ENCODE measurements around the gene TNNC1. TPM values are rescaled to one million over a fixed set of nuclear protein-coding genes. Genes with fewer than 3 reads are reported as not detected.
A peak's percentile ranks its signal among the peaks of the same experiment; 100 is the strongest.

The TNNC1 gene
- total and polyA plus RNA-seq, 2 experiments from 2014 or later = 1,875 to 3,313 TPM

- H3K27ac ChIP-seq = no peak overlapping the region
- H3K27me3 ChIP-seq = no peaks in the 10 kb centered on the region
- H3K9me3 ChIP-seq (ENCODE audit: low read depth) = no peaks in the 10 kb centered on the region
- no peaks in the 10 kb centered on the region for H3K36me3 ChIP-seq
- DNase-seq (ENCODE audit: low read depth in 1 of 2, low spot score in 1 of 2) = peak; percentile 74 to 89
- TF ChIP-seq, protein P1, sequence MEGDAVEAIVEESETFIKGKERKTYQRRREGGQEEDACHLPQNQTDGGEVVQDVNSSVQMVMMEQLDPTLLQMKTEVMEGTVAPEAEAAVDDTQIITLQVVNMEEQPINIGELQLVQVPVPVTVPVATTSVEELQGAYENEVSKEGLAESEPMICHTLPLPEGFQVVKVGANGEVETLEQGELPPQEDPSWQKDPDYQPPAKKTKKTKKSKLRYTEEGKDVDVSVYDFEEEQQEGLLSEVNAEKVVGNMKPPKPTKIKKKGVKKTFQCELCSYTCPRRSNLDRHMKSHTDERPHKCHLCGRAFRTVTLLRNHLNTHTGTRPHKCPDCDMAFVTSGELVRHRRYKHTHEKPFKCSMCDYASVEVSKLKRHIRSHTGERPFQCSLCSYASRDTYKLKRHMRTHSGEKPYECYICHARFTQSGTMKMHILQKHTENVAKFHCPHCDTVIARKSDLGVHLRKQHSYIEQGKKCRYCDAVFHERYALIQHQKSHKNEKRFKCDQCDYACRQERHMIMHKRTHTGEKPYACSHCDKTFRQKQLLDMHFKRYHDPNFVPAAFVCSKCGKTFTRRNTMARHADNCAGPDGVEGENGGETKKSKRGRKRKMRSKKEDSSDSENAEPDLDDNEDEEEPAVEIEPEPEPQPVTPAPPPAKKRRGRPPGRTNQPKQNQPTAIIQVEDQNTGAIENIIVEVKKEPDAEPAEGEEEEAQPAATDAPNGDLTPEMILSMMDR (IDR thresholded peaks at IDR 0.05; ENCODE audit: low read depth, low read length) = peak; percentile 89
- H3K4me3 ChIP-seq = no peak overlapping the region
- H3K4me1 ChIP-seq (ENCODE audit: low read depth) = peaks cover 14% of the 10 kb centered on the region
These were observed 25.5 kb downstream of the TNNC1 start for GRCh38 chr3:52428151-52429005.

DNA sequence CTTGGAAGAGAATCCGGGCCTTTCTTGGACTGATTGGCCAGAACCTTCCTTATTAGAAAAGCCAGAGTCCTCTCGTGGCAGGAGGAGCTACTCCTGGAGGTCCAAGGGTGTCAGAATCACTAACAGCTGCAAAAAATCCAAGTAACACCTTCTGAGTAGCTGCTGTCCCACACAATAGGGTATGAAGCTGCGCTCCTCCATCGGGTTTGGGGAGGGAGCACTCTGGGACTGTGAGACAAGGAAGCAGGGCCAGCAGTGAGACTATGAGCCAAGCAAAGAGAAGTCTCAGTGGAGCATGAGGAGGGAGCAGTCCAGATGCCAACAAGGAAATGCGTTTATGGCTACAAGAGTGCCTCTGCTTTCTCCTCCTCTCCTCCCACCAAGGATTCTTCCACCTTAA is 30.7 kb downstream of the TNNC1 start:
- DNase-seq (ENCODE audit: low read depth in 1 of 2, low spot score in 1 of 2) = no peak
- TF ChIP-seq, protein P1 (IDR thresholded peaks at IDR 0.05; ENCODE audit: low read depth, low read length) = no peak
- Histone ChIP-seq H3K36me3 (no peaks in the 10 kb centered on the region), H3K27ac (no peak overlapping the region), H3K27me3 (no peaks in the 10 kb centered on the region), H3K4me1 (ENCODE audit: low read depth) (peaks cover 10% of the 10 kb centered on the region), H3K4me3 (no peak overlapping the region), H3K9me3 (ENCODE audit: low read depth) (no peaks in the 10 kb centered on the region)

DNA sequence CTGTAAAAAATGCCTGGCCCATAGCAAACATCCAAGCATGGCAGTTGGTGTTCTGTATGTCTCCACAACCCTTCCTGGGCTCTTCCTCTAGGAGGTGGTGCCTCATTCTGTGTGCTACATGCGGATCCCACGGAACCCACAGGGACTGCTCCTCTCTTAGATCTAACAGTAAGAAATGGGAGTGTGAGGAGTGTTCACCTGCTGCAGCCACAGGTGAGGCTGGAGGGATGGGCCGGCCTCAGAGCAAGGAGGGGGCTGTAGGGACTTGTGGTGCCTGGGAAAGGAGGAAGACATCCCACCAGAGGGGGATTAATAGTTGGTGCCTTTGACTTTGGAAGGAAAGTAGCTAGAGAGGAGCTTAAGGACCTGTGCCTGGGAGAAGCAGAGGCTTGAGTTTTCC is 31.2 kb downstream of the TNNC1 start:
- Histone ChIP-seq H3K4me1 (ENCODE audit: low read depth) (peaks cover 10% of the 10 kb centered on the region), H3K4me3 (no peak overlapping the region), H3K9me3 (ENCODE audit: low read depth) (no peaks in the 10 kb centered on the region), H3K36me3 (no peaks in the 10 kb centered on the region), H3K27me3 (no peaks in the 10 kb centered on the region), H3K27ac (no peak overlapping the region)
- TF ChIP-seq, protein P1 (IDR thresholded peaks at IDR 0.05; ENCODE audit: low read depth, low read length) = no peak
- DNase-seq (ENCODE audit: low read depth in 1 of 2, low spot score in 1 of 2) = no peak

GRCh38 chr3:52420388-52420787 is 33.5 kb downstream of the TNNC1 start:
- no peak for DNase-seq (ENCODE audit: low read depth in 1 of 2, low spot score in 1 of 2)
- no peak overlapping the region for H3K4me3 ChIP-seq
- H3K36me3 ChIP-seq = no peaks in the 10 kb centered on the region
- H3K9me3 ChIP-seq (ENCODE audit: low read depth) = no peaks in the 10 kb centered on the region
- H3K4me1 ChIP-seq (ENCODE audit: low read depth) = peaks cover 10% of the 10 kb centered on the region
- H3K27ac ChIP-seq = no peak overlapping the region
- TF ChIP-seq, protein P1 (IDR thresholded peaks at IDR 0.05; ENCODE audit: low read depth, low read length) = no peak
- H3K27me3 ChIP-seq = no peaks in the 10 kb centered on the region

DNA sequence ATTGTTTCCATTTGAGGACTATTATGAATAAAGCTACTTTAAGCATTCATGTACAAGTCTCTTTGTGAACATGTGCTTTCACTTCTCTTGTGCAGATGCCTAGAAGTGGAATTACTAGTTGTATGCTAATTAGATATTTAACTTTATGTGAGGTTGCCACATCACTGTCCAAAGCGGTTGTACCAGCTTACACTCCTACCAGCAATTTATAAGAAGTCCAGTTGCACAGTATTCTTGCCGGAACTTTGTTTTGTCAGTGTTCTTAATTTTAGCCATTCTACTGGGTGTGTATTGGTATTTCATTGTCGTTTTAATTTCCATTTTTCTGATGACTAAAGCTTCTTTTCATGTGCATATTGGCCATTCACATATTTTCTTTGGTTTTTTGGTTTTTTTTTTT is 38.0 kb downstream of the TNNC1 start:
- no peak for DNase-seq (ENCODE audit: low read depth in 1 of 2, low spot score in 1 of 2)
- no peak overlapping the region for H3K27ac ChIP-seq
- peaks cover 5% of the 10 kb centered on the region for H3K4me1 ChIP-seq (ENCODE audit: low read depth)
- no peak overlapping the region for H3K4me3 ChIP-seq
- peaks cover 3% of the 10 kb centered on the region for H3K36me3 ChIP-seq
- TF ChIP-seq, protein P1 (IDR thresholded peaks at IDR 0.05; ENCODE audit: low read depth, low read length) = no peak
- no peaks in the 10 kb centered on the region for H3K27me3 ChIP-seq
- H3K9me3 ChIP-seq (ENCODE audit: low read depth) = no peaks in the 10 kb centered on the region

Data from cardiac muscle cell (in vitro differentiated cells and primary cell).